ENCODE data around the gene LDB2. TPM values are rescaled to one million over a fixed set of nuclear protein-coding genes. Genes with fewer than 3 reads are reported as not detected.

Gene LDB2
- total RNA-seq, 1 experiment from 2014 or later, result not detected

GRCh38 chr4:16916031-16916430 lies 17.6 kb upstream of the LDB2 start:
- no peaks in the 10 kb centered on the region for H3K9me2 ChIP-seq (replicated peaks; ENCODE audit: insufficient read depth, low read length)
- no peak overlapping the region for H2AFZ ChIP-seq (ENCODE audit: low read length)
- no peak for DNase-seq
- no peaks in the 10 kb centered on the region for H3K4me1 ChIP-seq (ENCODE audit: low read length)
- no peak overlapping the region for H3K4me3 ChIP-seq (ENCODE audit: low read length)
- H3K79me2 ChIP-seq (ENCODE audit: low read length), result no peaks in the 10 kb centered on the region
- H3K9ac ChIP-seq (ENCODE audit: low read length), result no peak overlapping the region
- no peaks in the 10 kb centered on the region for H4K20me1 ChIP-seq (ENCODE audit: insufficient read depth, low read depth, low read length)
- H3K27me3 ChIP-seq (ENCODE audit: low read length), result no peaks in the 10 kb centered on the region
- no peak overlapping the region for H3K4me2 ChIP-seq (ENCODE audit: low read depth, low read length, poor library complexity, severe bottlenecking)
- H3K36me3 ChIP-seq (ENCODE audit: insufficient read depth, low read length), result no peaks in the 10 kb centered on the region
- no peaks in the 10 kb centered on the region for H3K9me3 ChIP-seq (ENCODE audit: low read length)
- no peak overlapping the region for H3K27ac ChIP-seq (ENCODE audit: low read length)

- Histone ChIP-seq H3K4me2 (ENCODE audit: low read depth, low read length, poor library complexity, severe bottlenecking) (no peak overlapping the region), H3K27ac (ENCODE audit: low read length) (no peak overlapping the region), H3K79me2 (ENCODE audit: low read length) (no peaks in the 10 kb centered on the region), H3K27me3 (ENCODE audit: low read length) (no peaks in the 10 kb centered on the region), H3K4me1 (ENCODE audit: low read length) (no peaks in the 10 kb centered on the region), H3K36me3 (ENCODE audit: insufficient read depth, low read length) (no peaks in the 10 kb centered on the region), H3K9me3 (ENCODE audit: low read length) (no peaks in the 10 kb centered on the region), H3K9me2 (replicated peaks; ENCODE audit: insufficient read depth, low read length) (no peaks in the 10 kb centered on the region), H3K9ac (ENCODE audit: low read length) (no peak overlapping the region), H4K20me1 (ENCODE audit: insufficient read depth, low read depth, low read length) (no peaks in the 10 kb centered on the region), H3K4me3 (ENCODE audit: low read length) (no peak overlapping the region), H2AFZ (ENCODE audit: low read length) (no peak overlapping the region)
- no peak for DNase-seq
Observed at GRCh38 chr4:16914208-16914607, 15.8 kb upstream of the LDB2 start.

- Histone ChIP-seq H3K4me2 (ENCODE audit: low read depth, low read length, poor library complexity, severe bottlenecking) (no peak overlapping the region), H3K36me3 (ENCODE audit: insufficient read depth, low read length) (no peaks in the 10 kb centered on the region), H3K79me2 (ENCODE audit: low read length) (no peaks in the 10 kb centered on the region), H3K9me2 (replicated peaks; ENCODE audit: insufficient read depth, low read length) (no peaks in the 10 kb centered on the region), H3K9me3 (ENCODE audit: low read length) (no peaks in the 10 kb centered on the region), H3K27ac (ENCODE audit: low read length) (no peak overlapping the region), H3K4me1 (ENCODE audit: low read length) (no peaks in the 10 kb centered on the region), H3K27me3 (ENCODE audit: low read length) (no peaks in the 10 kb centered on the region), H3K9ac (ENCODE audit: low read length) (no peak overlapping the region), H4K20me1 (ENCODE audit: insufficient read depth, low read depth, low read length) (no peaks in the 10 kb centered on the region), H3K4me3 (ENCODE audit: low read length) (no peak overlapping the region), H2AFZ (ENCODE audit: low read length) (no peak overlapping the region)
- DNase-seq, result no peak
Observed at GRCh38 chr4:16912896-16913295, 14.5 kb upstream of the LDB2 start.

GRCh38 chr4:16909281-16909680 lies 10.8 kb upstream of the LDB2 start:
- Histone ChIP-seq H3K9me2 (replicated peaks; ENCODE audit: insufficient read depth, low read length) (no peaks in the 10 kb centered on the region), H3K36me3 (ENCODE audit: insufficient read depth, low read length) (no peaks in the 10 kb centered on the region), H3K9me3 (ENCODE audit: low read length) (no peaks in the 10 kb centered on the region), H3K4me1 (ENCODE audit: low read length) (no peaks in the 10 kb centered on the region), H3K27ac (ENCODE audit: low read length) (no peak overlapping the region), H3K27me3 (ENCODE audit: low read length) (no peaks in the 10 kb centered on the region), H3K79me2 (ENCODE audit: low read length) (no peaks in the 10 kb centered on the region), H3K4me3 (ENCODE audit: low read length) (no peak overlapping the region), H2AFZ (ENCODE audit: low read length) (no peak overlapping the region), H3K9ac (ENCODE audit: low read length) (no peak overlapping the region), H3K4me2 (ENCODE audit: low read depth, low read length, poor library complexity, severe bottlenecking) (no peak overlapping the region), H4K20me1 (ENCODE audit: insufficient read depth, low read depth, low read length) (no peaks in the 10 kb centered on the region)
- DNase-seq, result no peak

GRCh38 chr4:16908377-16909021 lies 10.1 kb upstream of the LDB2 start:
- H3K4me3 ChIP-seq (ENCODE audit: low read length), result no peak overlapping the region
- no peak overlapping the region for H3K4me2 ChIP-seq (ENCODE audit: low read depth, low read length, poor library complexity, severe bottlenecking)
- DNase-seq, result no peak
- no peaks in the 10 kb centered on the region for H3K27me3 ChIP-seq (ENCODE audit: low read length)
- H3K27ac ChIP-seq (ENCODE audit: low read length), result no peak overlapping the region
- H3K9ac ChIP-seq (ENCODE audit: low read length), result no peak overlapping the region
- H3K36me3 ChIP-seq (ENCODE audit: insufficient read depth, low read length), result no peaks in the 10 kb centered on the region
- no peaks in the 10 kb centered on the region for H3K79me2 ChIP-seq (ENCODE audit: low read length)
- H2AFZ ChIP-seq (ENCODE audit: low read length), result no peak overlapping the region
- H3K9me3 ChIP-seq (ENCODE audit: low read length), result no peaks in the 10 kb centered on the region
- H4K20me1 ChIP-seq (ENCODE audit: insufficient read depth, low read depth, low read length), result no peaks in the 10 kb centered on the region
- H3K4me1 ChIP-seq (ENCODE audit: low read length), result no peaks in the 10 kb centered on the region
- H3K9me2 ChIP-seq (replicated peaks; ENCODE audit: insufficient read depth, low read length), result no peaks in the 10 kb centered on the region

- Histone ChIP-seq H3K9me2 (replicated peaks; ENCODE audit: insufficient read depth, low read length) (no peaks in the 10 kb centered on the region), H3K4me1 (ENCODE audit: low read length) (no peaks in the 10 kb centered on the region), H2AFZ (ENCODE audit: low read length) (no peak overlapping the region), H3K4me2 (ENCODE audit: low read depth, low read length, poor library complexity, severe bottlenecking) (no peak overlapping the region), H3K79me2 (ENCODE audit: low read length) (no peaks in the 10 kb centered on the region), H3K36me3 (ENCODE audit: insufficient read depth, low read length) (no peaks in the 10 kb centered on the region), H3K27me3 (ENCODE audit: low read length) (no peaks in the 10 kb centered on the region), H3K27ac (ENCODE audit: low read length) (no peak overlapping the region), H3K9ac (ENCODE audit: low read length) (no peak overlapping the region), H4K20me1 (ENCODE audit: insufficient read depth, low read depth, low read length) (no peaks in the 10 kb centered on the region), H3K9me3 (ENCODE audit: low read length) (no peaks in the 10 kb centered on the region), H3K4me3 (ENCODE audit: low read length) (no peak overlapping the region)
- no peak for DNase-seq
Observed at GRCh38 chr4:16900325-16900724, 1.9 kb upstream of the LDB2 start.

- Histone ChIP-seq H3K9ac (ENCODE audit: low read length) (no peak overlapping the region), H4K20me1 (ENCODE audit: insufficient read depth, low read depth, low read length) (no peaks in the 10 kb centered on the region)
- DNase-seq, result no peak
Observed at GRCh38 chr4:16896881-16897750, 1.3 kb downstream of the LDB2 start.

GRCh38 chr4:16894406-16894805 lies 4.0 kb downstream of the LDB2 start:
- Histone ChIP-seq H3K9me3 (ENCODE audit: low read length) (no peaks in the 10 kb centered on the region), H3K27me3 (ENCODE audit: low read length) (no peaks in the 10 kb centered on the region), H3K36me3 (ENCODE audit: insufficient read depth, low read length) (no peaks in the 10 kb centered on the region), H2AFZ (ENCODE audit: low read length) (no peak overlapping the region), H3K27ac (ENCODE audit: low read length) (no peak overlapping the region), H3K4me2 (ENCODE audit: low read depth, low read length, poor library complexity, severe bottlenecking) (no peak overlapping the region), H4K20me1 (ENCODE audit: insufficient read depth, low read depth, low read length) (no peaks in the 10 kb centered on the region), H3K79me2 (ENCODE audit: low read length) (no peaks in the 10 kb centered on the region), H3K9ac (ENCODE audit: low read length) (no peak overlapping the region), H3K4me3 (ENCODE audit: low read length) (no peak overlapping the region), H3K9me2 (replicated peaks; ENCODE audit: insufficient read depth, low read length) (no peaks in the 10 kb centered on the region), H3K4me1 (ENCODE audit: low read length) (no peaks in the 10 kb centered on the region)
- no peak for DNase-seq

More at GRCh38 chr4:16896881-16897750, 1.3 kb downstream of the LDB2 start:
- H3K27ac ChIP-seq (ENCODE audit: low read length), result no peak overlapping the region
- H3K4me2 ChIP-seq (ENCODE audit: low read depth, low read length, poor library complexity, severe bottlenecking), result no peak overlapping the region
- no peaks in the 10 kb centered on the region for H3K9me2 ChIP-seq (replicated peaks; ENCODE audit: insufficient read depth, low read length)
- no peaks in the 10 kb centered on the region for H3K4me1 ChIP-seq (ENCODE audit: low read length)
- H3K4me3 ChIP-seq (ENCODE audit: low read length), result no peak overlapping the region
- no peaks in the 10 kb centered on the region for H3K79me2 ChIP-seq (ENCODE audit: low read length)
- H2AFZ ChIP-seq (ENCODE audit: low read length), result no peak overlapping the region
- H3K9me3 ChIP-seq (ENCODE audit: low read length), result no peaks in the 10 kb centered on the region
- no peaks in the 10 kb centered on the region for H3K27me3 ChIP-seq (ENCODE audit: low read length)
- H3K36me3 ChIP-seq (ENCODE audit: insufficient read depth, low read length), result no peaks in the 10 kb centered on the region
